Stimulated activated CD8-positive, alpha-beta memory T cell treated with anti-CD3 and anti-CD28 coated beads, Interleukin-4, amount 100 ng/mL, for 24 hours (primary cell): ENCODE results near the gene TCERG1L.

Experiments
- DNase-seq: peaks from one replicate; pipeline ENCODE4 v3.0.0-alpha.2; 2020; ENCODE audit warnings: low read depth

Gene TCERG1L

DNA sequence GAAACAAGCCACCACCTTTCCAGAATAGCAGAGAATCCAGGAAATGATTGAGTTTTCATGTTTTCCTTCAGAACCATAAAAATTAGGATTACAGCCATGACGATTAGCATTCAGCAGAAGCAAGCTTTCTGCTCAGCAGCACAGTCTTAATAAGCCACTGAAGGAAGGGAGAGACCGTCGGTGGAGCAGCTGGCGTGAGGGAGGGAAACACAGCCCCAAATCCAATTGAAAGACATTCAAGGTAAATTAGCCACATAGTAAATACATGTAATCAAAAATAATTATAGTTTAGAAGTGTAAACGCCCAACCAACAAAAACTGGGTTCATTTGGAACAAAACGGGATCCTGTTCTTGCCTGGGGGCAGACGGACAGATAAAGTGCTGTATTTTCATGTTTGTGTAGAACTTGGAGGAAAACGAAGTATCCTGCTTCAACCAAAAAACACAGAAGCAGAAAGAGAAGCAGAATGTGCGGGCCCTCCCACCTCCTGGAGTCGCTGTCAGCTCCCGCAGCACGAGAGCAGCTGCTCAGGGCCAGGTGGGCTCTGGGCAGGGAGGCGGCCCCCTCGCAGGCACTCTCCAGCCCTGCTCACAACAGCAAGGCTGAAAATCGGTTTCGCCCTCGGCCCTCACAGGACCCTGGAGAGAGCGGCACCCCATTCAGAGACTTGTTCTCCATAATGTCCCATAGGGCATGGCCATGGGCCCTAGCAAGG lies 84.9 kb downstream of the TCERG1L start:
- DNase-seq = no peak

DNA sequence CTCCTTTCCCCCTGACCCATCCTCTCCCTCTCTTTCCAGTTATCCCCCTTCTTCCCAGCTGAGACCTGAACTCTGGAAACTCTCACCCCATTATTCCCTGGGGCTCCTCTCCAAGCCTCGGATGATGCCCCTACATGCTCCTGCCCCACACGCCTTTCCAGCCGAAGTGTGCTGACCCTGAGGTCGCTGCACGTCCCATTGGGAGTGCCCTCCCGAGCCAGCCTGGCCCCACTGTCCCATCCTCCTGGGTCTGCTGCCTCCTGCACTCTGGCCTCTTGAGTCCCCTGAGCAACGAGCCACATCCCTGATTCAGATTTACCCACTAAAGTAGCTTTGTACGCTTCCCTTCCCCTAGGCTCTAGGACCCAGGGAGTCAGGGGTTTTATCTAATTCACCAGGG lies 87.4 kb downstream of the TCERG1L start:
- DNase-seq = no peak

DNA sequence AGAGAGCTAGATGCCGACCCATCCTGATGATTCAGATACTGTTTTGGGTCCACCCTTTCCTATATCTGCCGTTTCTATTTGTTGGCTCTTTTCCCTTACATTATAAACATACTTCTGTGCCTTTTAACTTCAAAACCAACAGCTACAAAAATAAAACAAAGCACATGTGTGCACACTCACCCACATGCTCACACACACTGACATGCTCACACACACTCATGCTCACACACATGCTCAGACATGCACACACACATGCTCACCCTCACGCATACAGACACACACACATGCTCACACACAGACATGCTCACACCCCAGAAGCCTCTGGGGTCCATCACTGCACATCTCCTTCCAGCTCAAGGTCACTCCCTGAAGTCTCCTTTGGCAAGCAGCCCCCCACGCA lies 88.1 kb downstream of the TCERG1L start:
- DNase-seq = no peak

DNA sequence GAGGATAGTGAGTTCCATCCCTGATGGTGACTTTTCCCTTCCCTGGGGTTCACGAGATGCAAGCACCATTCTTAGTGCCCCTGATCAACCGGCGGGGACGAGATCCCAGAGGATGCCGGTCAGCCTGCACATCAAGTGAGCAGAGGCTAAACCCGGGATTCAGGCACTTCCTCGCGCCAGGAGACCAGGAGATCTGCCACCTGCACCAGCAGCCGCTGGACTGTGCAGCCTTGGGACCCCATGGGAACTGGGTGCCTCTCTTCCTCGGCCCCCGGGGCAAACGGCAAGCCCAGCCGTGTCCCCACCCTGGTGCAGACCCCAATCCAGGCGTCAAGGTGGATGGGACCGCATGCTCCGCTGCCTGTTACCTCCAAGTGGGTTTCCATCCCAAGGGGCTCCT lies 88.5 kb downstream of the TCERG1L start:
- DNase-seq = no peak

DNA sequence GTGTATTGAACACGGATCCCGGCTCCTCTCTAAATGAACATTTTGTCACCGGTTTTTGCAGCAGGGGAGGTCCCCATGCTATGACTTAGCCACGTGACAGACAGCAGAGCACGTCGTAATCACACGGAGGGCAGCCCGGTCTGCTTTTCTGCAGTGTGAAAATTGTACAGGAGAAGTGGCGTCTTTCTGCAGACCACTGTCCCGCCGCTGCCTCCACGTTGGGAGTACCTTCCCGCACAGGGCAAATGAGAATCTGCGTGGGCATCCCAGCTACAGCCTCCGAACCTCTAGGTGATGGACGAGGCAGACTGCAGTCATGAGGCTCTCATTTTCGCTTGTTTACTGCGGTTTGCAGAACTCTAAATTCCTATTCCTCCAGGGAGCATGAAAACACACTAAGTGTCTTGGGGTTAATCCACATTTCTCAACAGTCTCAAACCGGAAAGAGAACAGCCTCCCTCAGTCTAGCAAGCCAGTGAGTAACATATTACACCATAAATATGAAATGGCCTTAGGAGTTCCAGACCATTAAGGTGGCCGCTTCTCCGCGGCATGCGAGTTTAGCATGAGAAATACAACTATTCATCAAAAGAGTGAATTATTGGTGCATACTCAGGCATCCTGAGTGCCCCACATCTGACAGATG lies 89.8 kb downstream of the TCERG1L start:
- no peak for DNase-seq

DNA sequence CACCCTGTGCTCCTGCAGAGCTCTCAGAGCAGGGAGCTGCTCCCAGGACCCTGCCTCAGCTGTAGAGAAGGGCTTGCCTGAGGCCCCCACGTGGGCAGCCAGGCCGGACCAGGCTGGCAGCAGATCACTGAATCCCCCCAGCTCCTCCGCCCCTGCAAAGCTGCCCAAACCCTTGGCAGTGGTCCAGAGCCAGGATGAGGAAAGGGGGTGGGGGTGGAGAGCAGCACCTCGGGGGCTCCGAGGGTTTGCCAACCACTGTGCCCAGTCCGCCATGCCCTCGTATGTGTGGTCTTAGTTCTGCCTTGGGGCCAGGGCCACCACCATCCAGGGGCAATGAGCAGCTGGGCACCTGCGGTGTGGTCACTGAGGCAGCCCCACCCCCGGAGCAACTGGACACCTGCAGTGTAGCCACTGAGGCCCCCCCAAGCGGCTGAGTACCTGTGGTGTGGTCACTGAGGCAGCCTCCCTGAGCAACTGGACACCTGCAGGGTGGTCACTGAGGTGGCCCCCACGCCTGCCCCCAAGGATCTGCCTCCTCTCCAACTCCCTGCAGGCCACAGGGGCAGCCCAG lies 90.8 kb downstream of the TCERG1L start:
- no peak for DNase-seq

DNA sequence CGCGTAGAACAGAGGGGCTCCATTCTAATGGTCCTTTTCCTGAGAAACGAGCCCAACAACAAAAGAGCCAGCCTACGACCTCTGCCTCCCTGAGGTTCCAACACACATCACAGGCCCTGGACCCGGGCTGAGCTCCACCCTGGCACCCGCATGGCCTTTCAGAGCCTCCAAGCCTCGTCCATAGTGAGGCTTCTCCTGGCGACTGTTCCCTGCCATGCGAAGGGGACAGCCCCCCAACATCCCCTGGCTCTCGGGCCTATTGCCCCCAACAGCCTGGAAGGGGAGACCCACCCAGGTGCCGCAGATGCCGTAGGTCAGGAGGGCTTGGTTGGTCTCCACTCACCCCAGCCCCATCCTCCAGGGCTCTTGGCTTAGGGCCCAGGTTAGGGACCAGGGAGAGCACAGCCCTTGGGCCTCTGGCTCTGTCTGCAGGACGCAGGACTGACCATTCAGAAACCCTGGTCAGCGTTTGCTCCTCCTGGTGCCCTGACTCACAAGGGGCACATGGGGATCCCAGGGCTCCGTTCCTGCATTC lies 91.5 kb downstream of the TCERG1L start:
- no peak for DNase-seq

DNA sequence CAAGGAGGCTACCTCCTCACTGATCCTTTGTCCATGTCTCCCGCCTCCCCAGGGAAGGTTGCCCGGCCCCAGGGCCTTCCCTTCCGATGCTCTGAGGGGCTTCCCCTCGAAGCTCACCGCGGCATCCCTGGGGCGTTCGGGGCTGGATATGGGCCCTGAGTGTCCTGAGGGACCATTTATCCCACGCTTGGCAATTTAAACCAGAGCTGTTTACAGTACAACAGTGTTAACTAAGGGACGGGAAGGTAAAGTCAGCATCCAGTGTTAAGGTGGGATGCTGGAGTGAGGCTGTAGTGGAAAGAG lies 92.0 kb downstream of the TCERG1L start:
- no peak for DNase-seq

DNA sequence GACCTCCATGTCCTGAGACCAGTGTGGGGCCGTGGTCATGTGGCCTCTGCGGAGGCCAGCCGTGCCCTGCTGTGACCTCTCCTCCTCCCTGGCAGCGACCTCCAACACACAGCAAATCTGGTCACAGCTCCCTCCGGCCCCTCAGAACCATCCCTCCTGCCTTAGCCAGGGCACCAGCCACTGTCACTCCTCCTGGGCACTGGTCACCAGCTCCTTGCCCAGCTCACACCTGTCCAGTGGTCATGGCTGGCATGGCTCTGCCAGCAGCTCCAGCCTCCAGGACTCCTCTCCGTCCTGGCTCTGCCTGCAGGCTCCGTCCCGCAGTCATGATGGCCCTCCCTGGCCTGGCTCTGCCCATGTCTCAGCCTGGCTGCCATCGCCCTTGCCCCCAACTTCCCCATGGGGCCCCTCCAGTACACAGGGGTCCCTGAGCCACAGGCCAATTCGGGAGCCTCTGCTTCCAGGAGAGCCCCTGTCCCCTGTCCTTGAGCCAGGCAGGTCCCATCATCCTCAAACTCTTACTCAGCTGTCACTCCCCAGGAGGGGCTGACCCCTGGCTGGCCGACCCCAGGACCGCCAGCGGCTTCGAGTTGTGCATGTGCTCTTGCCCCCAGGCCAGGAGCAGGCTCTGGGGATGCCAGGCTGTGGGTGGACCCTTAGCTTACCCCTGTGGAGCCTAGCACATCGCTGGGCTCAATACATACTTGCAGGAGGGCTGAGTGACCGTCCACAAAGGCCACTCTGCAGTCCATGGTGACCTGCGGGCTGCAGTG lies 92.5 kb downstream of the TCERG1L start:
- DNase-seq = no peak

DNA sequence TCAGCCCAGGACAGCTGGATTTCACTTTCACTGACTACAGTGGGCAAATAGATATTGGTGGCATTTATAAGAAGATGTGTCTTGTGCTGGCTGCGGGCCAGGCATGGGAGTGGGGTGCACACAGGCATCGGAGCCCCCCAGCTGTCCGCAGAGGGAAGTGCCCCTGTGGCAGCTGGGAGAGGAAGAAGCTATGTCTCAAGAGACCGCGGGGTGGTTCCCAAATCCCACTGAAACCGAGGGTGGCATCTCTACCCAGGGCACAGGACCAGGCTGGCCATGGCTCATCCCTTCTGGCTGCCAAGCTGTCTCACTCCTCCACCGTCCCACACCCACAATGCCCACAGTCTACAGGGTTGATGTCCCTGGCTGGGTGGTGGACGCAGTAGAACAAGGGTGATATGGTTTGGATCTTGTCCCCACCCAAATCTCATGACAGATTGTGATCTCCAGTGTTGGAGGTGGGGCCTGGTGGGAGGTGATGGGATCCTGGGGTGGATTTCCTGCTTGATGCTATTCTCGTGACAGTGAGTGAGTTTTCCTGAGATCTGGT lies 94.8 kb downstream of the TCERG1L start:
- DNase-seq = no peak

DNA sequence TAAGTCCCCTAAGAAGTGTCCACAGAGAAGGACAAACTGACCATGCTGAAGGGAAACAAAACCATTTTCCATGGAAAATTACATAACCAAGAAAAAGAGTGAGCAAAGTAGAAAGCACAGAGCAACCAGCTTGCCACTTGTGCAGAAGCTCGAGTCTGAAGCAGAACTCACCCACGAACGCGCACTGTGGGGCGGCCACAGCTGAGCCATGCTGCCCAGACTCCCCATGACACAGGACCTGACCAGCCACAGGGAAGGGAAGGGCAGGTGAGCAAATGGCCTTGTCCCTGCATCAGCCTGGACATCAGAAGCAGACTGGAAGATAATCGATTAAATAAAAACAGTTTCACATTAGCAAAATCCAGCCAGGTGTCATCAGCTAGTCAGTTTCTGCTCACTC lies 95.7 kb downstream of the TCERG1L start:
- no peak for DNase-seq

DNA sequence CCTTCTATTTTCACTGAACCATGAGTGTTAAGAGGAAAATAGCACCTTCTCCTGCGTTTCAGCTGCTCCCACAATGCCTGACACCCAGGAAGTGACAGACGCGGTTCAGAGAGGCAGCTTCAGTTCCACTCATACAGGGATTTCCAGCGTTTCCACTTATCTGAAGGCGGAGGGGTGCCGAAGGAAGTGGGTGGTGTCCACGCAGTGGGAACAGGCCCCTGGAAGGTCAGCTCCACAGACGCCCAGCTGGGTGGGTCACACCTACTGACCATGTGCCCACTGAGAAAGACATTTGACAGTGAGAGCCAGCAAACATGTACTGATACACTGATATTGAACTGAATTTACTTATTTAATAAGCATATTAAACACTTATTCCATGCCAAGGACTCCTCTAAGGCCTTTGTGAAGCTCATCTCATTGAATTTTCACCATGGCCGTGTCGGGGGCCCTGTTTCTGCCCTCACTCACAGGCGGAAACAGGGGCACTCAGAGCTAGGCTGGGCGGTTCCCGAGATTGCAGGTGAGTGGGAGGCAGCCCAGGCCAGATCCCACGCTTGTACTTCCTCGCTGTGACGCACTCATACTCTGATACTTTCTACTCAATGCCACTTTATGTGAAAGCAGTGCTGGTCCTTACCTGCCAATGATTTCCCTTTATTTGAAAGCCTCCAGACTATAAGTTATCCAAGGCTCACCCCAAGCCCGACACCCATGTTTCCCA lies 96.8 kb downstream of the TCERG1L start:
- DNase-seq = no peak

DNA sequence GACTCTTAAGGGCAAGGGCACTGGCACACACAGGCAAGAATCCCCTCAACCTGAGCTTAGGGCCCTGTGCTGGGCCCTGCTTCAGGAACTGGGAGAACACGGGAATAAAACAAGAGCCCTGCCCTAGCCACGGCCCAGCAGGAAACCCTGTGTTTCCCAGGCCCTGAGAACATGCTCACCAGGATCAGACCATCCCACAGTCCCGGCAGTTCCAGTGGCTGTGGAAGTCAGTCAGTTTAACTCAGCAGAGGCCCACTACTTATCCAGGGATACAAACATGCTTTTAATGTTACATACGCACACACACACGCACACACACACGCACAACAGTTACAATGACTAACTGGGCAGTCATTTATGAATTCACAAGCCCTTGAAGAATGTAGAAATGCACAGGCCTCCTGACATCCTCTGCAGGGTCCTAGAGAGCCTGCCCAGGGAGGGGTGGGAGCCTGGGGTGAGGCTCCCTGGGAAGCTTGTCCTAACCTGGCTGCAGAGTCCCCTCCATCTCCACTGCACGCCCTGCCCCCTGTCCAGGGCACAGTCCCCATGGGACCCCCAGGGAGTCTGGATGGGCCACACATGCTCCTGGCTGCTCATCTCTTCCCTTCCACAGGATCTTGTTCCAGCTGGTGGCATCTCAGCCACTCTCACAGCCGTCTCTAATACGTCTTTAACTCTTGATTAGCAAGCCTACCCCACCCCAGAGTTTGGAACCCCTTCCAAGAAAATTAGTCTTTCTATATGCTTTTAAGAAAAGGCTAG lies 97.6 kb downstream of the TCERG1L start:
- DNase-seq = no peak

DNA sequence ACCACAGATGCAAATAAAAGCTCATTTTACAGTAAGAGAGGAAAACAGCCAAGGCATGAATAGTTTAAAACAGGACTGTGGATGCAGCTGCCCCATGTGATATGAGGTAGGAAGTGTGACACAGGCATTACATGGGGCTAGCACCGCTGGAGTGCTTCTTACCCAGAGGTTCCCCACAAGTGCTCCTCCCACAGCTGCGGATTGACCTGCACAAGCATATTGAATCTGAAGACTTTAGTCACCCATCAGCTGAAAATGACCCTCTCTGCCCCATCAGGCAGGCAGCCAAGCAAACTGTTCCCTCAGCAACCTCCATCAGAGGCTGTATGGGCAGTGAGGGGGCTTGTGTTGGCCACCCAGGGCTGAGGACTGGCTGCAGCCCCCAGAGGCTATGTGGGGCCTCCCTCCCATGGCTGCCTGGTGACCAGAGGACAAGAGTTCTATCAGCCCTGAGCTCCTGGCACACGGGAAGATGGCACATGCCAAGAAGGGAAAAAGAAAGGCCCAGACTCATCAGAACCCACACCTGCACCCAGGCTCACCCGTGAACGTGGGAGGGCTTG lies 98.7 kb downstream of the TCERG1L start:
- DNase-seq = no peak

DNA sequence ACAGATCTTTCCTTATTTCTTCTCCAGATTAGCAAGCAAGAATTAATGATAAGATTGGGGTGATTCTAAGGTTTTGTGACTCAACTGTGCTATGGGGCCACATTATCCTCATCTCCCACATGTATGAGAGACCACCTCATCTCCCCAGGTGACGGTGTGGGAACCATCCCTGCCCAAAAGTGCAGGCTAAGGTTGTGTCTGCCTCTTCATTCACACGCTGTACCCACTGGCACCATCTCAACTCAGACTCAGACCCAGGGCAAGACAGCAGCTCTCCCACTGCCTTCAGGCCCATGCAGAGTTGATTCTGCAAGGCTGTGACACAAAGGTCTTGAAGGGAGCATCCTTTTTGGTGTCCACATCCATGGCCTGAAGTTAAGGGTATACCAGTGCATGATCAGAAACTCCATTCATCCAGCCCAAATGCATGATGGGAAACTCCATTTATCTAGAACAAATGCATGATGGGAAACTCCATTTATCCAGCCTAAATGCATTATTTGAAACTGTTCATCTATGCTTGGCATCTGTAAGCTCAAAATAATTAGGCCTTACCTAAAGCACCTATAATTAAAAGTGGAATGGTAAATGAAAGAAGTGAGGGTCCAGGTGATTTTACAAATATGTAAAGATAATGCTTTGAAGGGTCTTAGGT lies 99.4 kb downstream of the TCERG1L start:
- no peak for DNase-seq

DNA sequence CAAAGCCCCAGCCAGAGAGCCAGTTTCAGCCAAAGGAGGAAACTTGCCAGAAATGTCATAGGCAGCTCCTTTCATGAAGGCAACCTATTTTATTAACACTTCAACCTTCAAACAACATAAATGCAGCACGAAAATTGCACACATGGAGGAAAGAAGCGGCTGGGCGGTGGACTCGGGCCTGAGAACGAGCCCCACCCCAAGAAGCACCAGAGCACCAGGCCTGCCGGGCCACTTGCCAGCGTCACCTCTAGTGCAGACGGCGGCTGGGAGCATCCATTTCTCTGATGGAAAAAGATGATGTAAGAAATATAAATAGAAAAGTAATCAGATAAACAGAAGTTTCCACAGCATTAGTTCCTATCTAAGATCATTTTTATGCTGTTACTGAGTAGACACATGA lies 100.0 kb downstream of the TCERG1L start:
- no peak for DNase-seq

DNA sequence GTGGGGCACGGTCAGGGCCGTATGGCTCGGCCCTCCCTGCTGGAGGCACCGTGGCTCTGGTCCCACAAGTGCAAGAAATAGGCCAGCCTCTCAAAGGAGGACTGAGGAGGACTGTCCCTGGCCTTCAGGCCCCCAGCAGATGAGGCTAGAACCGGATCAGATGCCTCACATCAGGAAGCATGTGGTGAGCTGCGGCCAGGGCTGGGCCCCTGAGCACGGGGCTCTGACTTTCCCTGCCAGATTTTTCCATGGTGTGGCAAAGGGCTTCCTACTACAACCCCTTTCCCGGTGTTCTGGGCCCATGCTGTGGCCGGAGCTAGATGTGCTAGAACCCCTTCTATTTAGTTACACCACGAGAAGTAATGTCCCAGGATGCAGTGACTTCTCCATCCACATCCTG lies 100.4 kb downstream of the TCERG1L start:
- DNase-seq = no peak

DNA sequence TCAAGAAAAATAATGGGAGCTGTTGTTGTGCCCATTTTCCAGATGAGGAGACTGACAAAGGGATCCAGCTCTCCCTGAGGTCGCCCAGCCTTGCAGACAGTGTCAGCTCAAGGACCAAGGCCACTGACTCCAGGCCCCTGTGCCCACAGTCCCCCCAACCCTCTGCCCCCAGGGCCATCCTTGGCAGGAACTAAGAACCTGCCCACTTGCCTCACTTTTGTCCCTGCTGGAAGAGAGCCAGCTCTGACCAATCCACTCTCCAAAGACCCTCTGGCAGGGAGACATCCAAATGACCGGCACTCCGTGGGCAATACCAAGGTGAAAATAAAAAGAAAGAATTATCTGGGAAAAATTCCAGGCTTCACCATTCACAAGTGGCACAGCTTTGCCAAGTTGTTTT lies 101.3 kb downstream of the TCERG1L start:
- DNase-seq = no peak

DNA sequence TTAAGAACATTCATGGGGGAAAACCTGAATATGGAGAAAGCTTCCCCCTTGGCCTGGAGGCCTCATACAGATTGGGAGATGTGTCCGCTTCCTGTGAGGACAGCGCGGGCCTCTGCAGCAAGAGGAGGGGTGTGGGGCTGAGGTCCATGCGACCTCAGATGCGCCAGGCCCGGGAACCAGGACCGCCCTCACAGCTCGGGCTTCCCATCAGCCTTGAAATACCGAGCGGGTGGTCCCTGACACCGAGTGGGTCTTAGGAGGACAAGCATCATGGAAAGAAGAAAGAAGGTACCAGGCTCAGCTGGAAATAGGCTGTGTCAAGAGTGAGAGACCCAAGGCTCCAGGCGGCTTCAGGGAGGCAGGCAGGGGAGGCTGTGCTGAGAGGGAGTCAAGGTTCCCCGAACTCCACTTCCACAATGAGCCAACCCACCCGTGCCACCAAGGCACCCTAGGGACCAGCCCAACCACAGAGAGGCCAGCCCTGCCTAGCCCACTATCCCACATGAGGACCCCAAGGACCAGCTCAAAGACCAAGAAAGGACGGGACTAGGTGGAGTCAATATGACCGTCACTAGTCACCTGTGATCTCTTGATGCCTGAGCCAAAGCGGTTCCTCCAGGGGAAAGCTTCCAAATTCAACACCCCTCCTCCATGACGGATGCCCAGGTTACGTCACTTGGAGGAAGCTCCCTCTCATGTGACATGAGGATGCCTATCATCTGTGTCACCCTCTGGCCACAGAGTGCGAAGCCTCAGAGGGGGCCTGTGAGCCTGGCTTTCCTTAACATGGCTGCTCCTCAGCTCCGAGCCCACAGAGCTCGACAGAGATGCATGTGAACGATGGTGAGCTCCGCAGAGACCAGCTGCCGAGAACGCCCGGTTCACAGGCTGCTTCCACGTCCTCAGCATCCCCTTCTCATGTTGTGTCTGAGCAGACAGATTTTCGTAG lies 103.7 kb downstream of the TCERG1L start:
- DNase-seq = no peak
